Keratinocyte (primary cell): ENCODE data around the gene ABCG4. TPM values are rescaled to one million over a fixed set of nuclear protein-coding genes. Genes with fewer than 3 reads are reported as not detected.

Source experiments
- DNase-seq: peaks from one replicate; pipeline ENCODE4 v3.0.0-alpha.2; 2011; ENCODE audit warnings: low read depth, missing footprints, low spot score
- FAIRE-seq: peaks from 2 replicates; lab custom pipeline; 2011; peaks lifted over from hg19 to GRCh38; lab: Jason Lieb, UNC
- H2AFZ ChIP-seq: 2 replicates; pipeline ENCODE4 v1.6.0; 2012; ENCODE audit warnings: low read length, control low read depth, inconsistent platforms; ENCODE audit not compliant: control insufficient read depth
- H3K27ac ChIP-seq: 2 replicates; pipeline ENCODE4 v1.5.1; 2011; ENCODE audit warnings: low read length; ENCODE audit not compliant: control insufficient read depth, insufficient read depth
- H3K27me3 ChIP-seq: 3 replicates; pipeline ENCODE4 v1.6.0; 2011; ENCODE audit warnings: low read length; ENCODE audit not compliant: control insufficient read depth, insufficient read depth; ENCODE audit errors: extremely low read depth
- H3K36me3 ChIP-seq, 2 experiments: 2 replicates in 1 of 2; 3 replicates in 1 of 2; pipeline ENCODE4 v1.5.1; 2011; ENCODE audit warnings: low read length in 2 of 2, mild to moderate bottlenecking in 1 of 2; ENCODE audit not compliant: control insufficient read depth in 2 of 2, insufficient read depth in 2 of 2; ENCODE audit errors: extremely low read depth in 1 of 2
- H3K4me1 ChIP-seq: 3 replicates; pipeline ENCODE4 v1.5.1; 2011; ENCODE audit warnings: low read length; ENCODE audit not compliant: control insufficient read depth, insufficient read depth; ENCODE audit errors: extremely low read depth
- H3K4me2 ChIP-seq: 3 replicates; pipeline ENCODE4 v1.6.0; 2011; ENCODE audit warnings: low read depth, low read length; ENCODE audit not compliant: control insufficient read depth, insufficient read depth; ENCODE audit errors: extremely low read depth
- H3K4me3 ChIP-seq, 3 experiments: fragments of 200-600 bp in 1 of 3; sonication (generic) in 1 of 3; 2 replicates in 2 of 3; 3 replicates in 1 of 3; pipeline ENCODE4 v1.5.1; 2011 to 2016; ENCODE audit warnings: low read length in 3 of 3, mild to moderate bottlenecking in 3 of 3, control low read depth in 2 of 3, inconsistent platforms in 1 of 3, low read depth in 1 of 3, mixed read lengths in 1 of 3, mixed run types in 1 of 3, moderate library complexity in 1 of 3; ENCODE audit not compliant: control insufficient read depth in 2 of 3, insufficient read depth in 2 of 3; ENCODE audit errors: extremely low read depth in 1 of 3
- H3K79me2 ChIP-seq: 2 replicates; pipeline ENCODE4 v1.6.0; 2012; ENCODE audit warnings: low read length; ENCODE audit not compliant: control insufficient read depth, insufficient read depth
- H3K9ac ChIP-seq: 3 replicates; pipeline ENCODE4 v1.6.0; 2011; ENCODE audit warnings: low read length; ENCODE audit not compliant: control insufficient read depth, insufficient read depth; ENCODE audit errors: extremely low read depth
- H3K9me1 ChIP-seq: 3 replicates; pipeline ENCODE4 v1.6.0; 2011; ENCODE audit warnings: low read length; ENCODE audit not compliant: control insufficient read depth, insufficient read depth; ENCODE audit errors: extremely low read depth
- H3K9me3 ChIP-seq: 2 replicates; pipeline ENCODE4 v1.5.1; 2012; ENCODE audit warnings: low read depth, low read length; ENCODE audit not compliant: control insufficient read depth
- H4K20me1 ChIP-seq: 3 replicates; pipeline ENCODE4 v1.6.0; 2011; ENCODE audit warnings: low read length; ENCODE audit not compliant: control insufficient read depth, insufficient read depth; ENCODE audit errors: extremely low read depth
- CTCF ChIP-seq, 3 experiments: IDR thresholded peaks in 1 of 3; conservative IDR thresholded peaks in 1 of 3; optimal IDR thresholded peaks in 1 of 3; 2 replicates in 2 of 3; 3 replicates in 1 of 3; pipeline versions ENCODE3 to v1.5.1; 2011; ENCODE audit warnings: low read length in 3 of 3, mild to moderate bottlenecking in 3 of 3, moderate library complexity in 2 of 3, control low read depth in 1 of 3, inconsistent platforms in 1 of 3; ENCODE audit not compliant: insufficient read depth in 2 of 3; ENCODE audit errors: extremely low read depth in 1 of 3
- EZH2 ChIP-seq: IDR thresholded peaks from one replicate; pipeline ENCODE4 v1.6.1; 2012; ENCODE audit warnings: inconsistent platforms, mild to moderate bottlenecking, low read length, moderate library complexity
- dilution Hi-C: fragments of 300-500 bp; cut with MboI; formaldehyde crosslinking; loops from one replicate; pipeline ENCODE4 v1.7.0; 2020; ENCODE audit warnings: low sequenced_read_pairs; ENCODE audit not compliant: extremely low pct_ligation_motif_present
- polyA plus RNA-seq, 5 experiments: library from polyadenylated mRNA; depleted of rRNA in 3 of 5; stranded (reverse) in 3 of 5; stranded (forward) in 1 of 5; unstranded in 1 of 5; fragments of >200 nt; gene quantifications; 1 replicate in 1 of 5; 2 replicates in 3 of 5; 3 replicates in 1 of 5; pipeline versions ENCODE4 v1.2.1 to v1.2.3, GENCODE V29; 2011 to 2012; ENCODE audit warnings: missing spikeins in 2 of 5, low read depth in 1 of 5, low replicate concordance in 1 of 5

The ABCG4 gene
- polyA plus RNA-seq, 1 donor (not counting 4 experiments of a cell fraction or from before 2014, with no cell fraction given), result 0.14 TPM

GRCh38 chr11:119117004-119117706, 31.7 kb upstream of the ABCG4 start:
- Histone ChIP-seq H3K27ac (no peak overlapping the region), H2AFZ (no peak overlapping the region), H3K4me3 (no peak overlapping the region), H3K9me3 (no peaks in the 10 kb centered on the region), H3K9me1 (no peaks in the 10 kb centered on the region), H3K79me2 (peaks cover 6% of the 10 kb centered on the region), H3K9ac (no peak overlapping the region), H4K20me1 (no peaks in the 10 kb centered on the region), H3K4me2 (no peak overlapping the region), H3K27me3 (no peaks in the 10 kb centered on the region), H3K4me1 (peaks cover 14% of the 10 kb centered on the region), H3K36me3 (peaks cover 4 to 11% of the 10 kb centered on the region in 2 experiments)
- DNase-seq, result no peak
- TF ChIP-seq EZH2 (no peak), CTCF (optimal IDR thresholded peaks at IDR 0.05 in 1 of 3, IDR thresholded peaks at IDR 0.05 in 1 of 3, conservative IDR thresholded peaks at IDR 0.05 in 1 of 3; ENCODE audit: extremely low read depth in 1 of 3, insufficient read depth in 2 of 3, low read length in 3 of 3) (no peak)
- dilution Hi-C loops, result no loop called here
- FAIRE-seq, result no peak

GRCh38 chr11:119118227-119118626, 30.6 kb upstream of the ABCG4 start:
- dilution Hi-C loops, result no loop called here

More at GRCh38 chr11:119118227-119118626, 30.6 kb upstream of the ABCG4 start:
- no peaks in the 10 kb centered on the region for H3K9me3 ChIP-seq
- DNase-seq (no peak), FAIRE-seq (no peak)
- H3K27me3 ChIP-seq, result no peaks in the 10 kb centered on the region
- no peak overlapping the region for H3K9ac ChIP-seq
- peaks cover 2 to 10% of the 10 kb centered on the region in 2 experiments for H3K36me3 ChIP-seq
- no peak overlapping the region for H3K27ac ChIP-seq
- no peak overlapping the region for H3K4me2 ChIP-seq
- peaks cover 17% of the 10 kb centered on the region for H3K79me2 ChIP-seq
- H3K4me3 ChIP-seq, result no peak overlapping the region
- no peaks in the 10 kb centered on the region for H4K20me1 ChIP-seq
- H3K4me1 ChIP-seq, result peaks cover 16% of the 10 kb centered on the region
- TF ChIP-seq EZH2 (no peak), CTCF (optimal IDR thresholded peaks at IDR 0.05 in 1 of 3, IDR thresholded peaks at IDR 0.05 in 1 of 3, conservative IDR thresholded peaks at IDR 0.05 in 1 of 3; ENCODE audit: extremely low read depth in 1 of 3, insufficient read depth in 2 of 3, low read length in 3 of 3) (no peak)
- H2AFZ ChIP-seq, result no peak overlapping the region
- no peaks in the 10 kb centered on the region for H3K9me1 ChIP-seq
